OCI-LY7 (cell line): Measurements from ENCODE around the gene ELOVL6. TPM values are rescaled to one million over a fixed set of nuclear protein-coding genes. Genes with fewer than 3 reads are reported as not detected.

ENCODE experiments used
- BruUV-seq: library from RNA; stranded (reverse); fragments of 400-500 nt; replicated peaks from 2 replicates; lab custom pipeline; 2021; lab: Mats Ljungman, UMichigan
- CTCF ChIA-PET: fragments of 300-600 bp; sonication (Branson Sonifier 250); formaldehyde crosslinking; loops from one replicate; lab custom pipeline; 2022; ENCODE audit warnings: antibody characterized with exemption; ENCODE audit not compliant: unreplicated experiment; lab: Charles Lee
- POLR2A ChIA-PET: fragments of 300-600 bp; sonication (Branson Sonifier 250); formaldehyde crosslinking; loops from one replicate; lab custom pipeline; 2022; ENCODE audit warnings: antibody characterized with exemption; lab: Charles Lee
- DNase-seq: peaks from one replicate; pipeline ENCODE4 v3.0.0-alpha.2; 2015; ENCODE audit warnings: low spot score
- H2AFZ ChIP-seq: fragments of 200-600 bp; sonication (generic), shearing (Covaris generic); 2 replicates; pipeline ENCODE4 v1.6.1; 2014; ENCODE audit warnings: mild to moderate bottlenecking, antibody characterized with exemption, low read length, moderate library complexity
- H3K27ac ChIP-seq: fragments of 200-600 bp; sonication (generic); 2 replicates; pipeline ENCODE4 v1.5.1; 2014; ENCODE audit warnings: mixed run types, low read depth, mild to moderate bottlenecking, moderate library complexity, low read length, inconsistent platforms; ENCODE audit not compliant: poor library complexity, severe bottlenecking
- H3K36me3 ChIP-seq: fragments of 200-600 bp; sonication (generic); 2 replicates; pipeline ENCODE4 v1.6.1; 2014; ENCODE audit warnings: mild to moderate bottlenecking, antibody characterized with exemption, low read length, moderate library complexity, mixed read lengths; ENCODE audit not compliant: insufficient read depth
- H3K4me1 ChIP-seq: fragments of 200-600 bp; sonication (generic); 2 replicates; pipeline ENCODE4 v1.5.1; 2014; ENCODE audit warnings: mild to moderate bottlenecking, low read length; ENCODE audit not compliant: insufficient read depth, poor library complexity, severe bottlenecking
- H3K4me2 ChIP-seq: fragments of 200-600 bp; sonication (generic); 2 replicates; pipeline ENCODE4 v1.6.1; 2014; ENCODE audit warnings: mild to moderate bottlenecking, low read length
- H3K4me3 ChIP-seq: fragments of 200-600 bp; sonication (generic); 2 replicates; pipeline ENCODE4 v1.5.1; 2014; ENCODE audit warnings: mild to moderate bottlenecking, low read depth, low read length; ENCODE audit not compliant: poor library complexity, severe bottlenecking
- H3K79me2 ChIP-seq: fragments of 200-600 bp; sonication (generic); 2 replicates; pipeline ENCODE4 v1.6.1; 2016; ENCODE audit warnings: low read depth, mild to moderate bottlenecking, low read length, moderate library complexity, mixed read lengths; ENCODE audit not compliant: insufficient read depth
- H3K9me2 ChIP-seq: fragments of 200-600 bp; sonication (generic); 2 replicates; pipeline ENCODE4 v1.6.1; 2016; ENCODE audit warnings: mild to moderate bottlenecking, low read length, mixed read lengths; ENCODE audit not compliant: insufficient read depth
- H3K9me3 ChIP-seq: fragments of 200-600 bp; sonication (generic); 2 replicates; pipeline ENCODE4 v1.6.1; 2014; ENCODE audit warnings: mild to moderate bottlenecking, mixed run types, low read length, mixed read lengths
- H4K20me1 ChIP-seq: fragments of 200-600 bp; sonication (generic); 2 replicates; pipeline ENCODE4 v1.6.1; 2014; ENCODE audit warnings: mild to moderate bottlenecking, antibody characterized with exemption, low read length, moderate library complexity, mixed read lengths; ENCODE audit not compliant: insufficient read depth
- CTCF ChIP-seq: fragments of 200-600 bp; sonication (generic); conservative IDR thresholded peaks from 2 replicates; pipeline ENCODE4 v1.5.1; 2014; ENCODE audit warnings: mild to moderate bottlenecking, antibody characterized with exemption, low read length, moderate library complexity, mixed read lengths
- EZH2phosphoT487 ChIP-seq: fragments of 200-600 bp; sonication (generic); IDR thresholded peaks from 2 replicates; pipeline ENCODE4 v1.6.1; 2018; ENCODE audit warnings: low read depth, borderline replicate concordance, mild to moderate bottlenecking, mixed run types, antibody characterized with exemption, low read length, moderate library complexity, mixed read lengths
- intact Hi-C: fragments of 100-400 bp; cut with micrococcal nuclease; formaldehyde crosslinking; loops from one replicate; pipeline ENCODE4 v1.10.0; 2022; ENCODE audit not compliant: unreplicated experiment
- total RNA-seq, 2 experiments: library from RNA; depleted of rRNA in 1 of 2; stranded (reverse); fragments of >200 nt in 1 of 2; shearing (Covaris generic) in 1 of 2; gene quantifications; 2 replicates each; pipeline ENCODE4 v1.2.3, GENCODE V29; 2014 to 2022

ELOVL6 gene
- total RNA-seq, 2 experiments from 2014 or later = 14.5 to 45.5 TPM

- intact Hi-C loops = no loop called here
- Histone ChIP-seq H3K79me2 (no peaks in the 10 kb centered on the region), H3K9me2 (no peaks in the 10 kb centered on the region), H3K4me2 (no peak overlapping the region), H3K27ac (no peak overlapping the region), H3K4me1 (peaks cover 20% of the 10 kb centered on the region), H3K9me3 (no peaks in the 10 kb centered on the region), H3K4me3 (no peak overlapping the region), H3K36me3 (no peaks in the 10 kb centered on the region), H2AFZ (no peak overlapping the region), H4K20me1 (no peaks in the 10 kb centered on the region)
- BruUV-seq = no TSS peak
- ChIA-PET CTCF (no interaction called here), POLR2A (interaction anchor here (2.4 kb wide), 1 partner anchor 10 kb away, joined by 8 read pairs; no protein-coding TSS in a partner anchor)
- no peak for TF ChIP-seq CTCF
- TF ChIP-seq EZH2phosphoT487 = no peak
- DNase-seq = peak; percentile 25
Measured at GRCh38 chr4:110088670-110089069, 109.7 kb downstream of the ELOVL6 start.

- Histone ChIP-seq H3K36me3 (no peaks in the 10 kb centered on the region; the same call in 1 of the 2 replicates), H3K9me3 (no peaks in the 10 kb centered on the region), H3K4me2 (no peak overlapping the region), H4K20me1 (no peaks in the 10 kb centered on the region), H3K27ac (no peak overlapping the region), H3K4me1 (peaks cover 14% of the 10 kb centered on the region), H3K79me2 (no peaks in the 10 kb centered on the region), H3K4me3 (no peak overlapping the region), H2AFZ (no peak overlapping the region), H3K9me2 (no peaks in the 10 kb centered on the region)
- no peak for DNase-seq
- CTCF ChIA-PET = no interaction called here
- POLR2A ChIA-PET = interaction anchor here (0.9 to 2.4 kb wide), 2 partner anchors 9 to 11 kb away, joined by 3 to 8 read pairs; no protein-coding TSS in a partner anchor
- BruUV-seq = no TSS peak
- TF ChIP-seq CTCF = no peak
- no peak for TF ChIP-seq EZH2phosphoT487
- intact Hi-C loops = no loop called here
Measured at GRCh38 chr4:110087070-110087708, 111.2 kb downstream of the ELOVL6 start.

DNA sequence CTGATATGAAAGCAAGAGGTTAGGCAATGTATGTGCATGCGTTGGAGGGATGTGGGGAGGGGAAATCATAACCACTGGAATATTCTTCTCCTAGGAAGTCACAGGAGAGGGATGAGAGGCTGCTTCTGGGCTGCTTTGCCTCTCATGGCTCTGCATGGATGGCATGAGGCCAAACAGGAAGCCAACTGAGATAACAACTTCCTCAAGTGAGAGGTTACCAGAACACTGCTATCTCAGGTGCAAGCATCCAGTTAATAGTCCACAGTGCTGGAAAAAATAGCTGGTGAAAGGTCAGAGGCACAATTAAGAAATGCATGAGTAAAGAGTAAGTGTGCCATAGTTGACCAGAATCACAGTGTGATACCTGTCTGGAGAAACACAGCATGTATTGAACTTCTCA is 113.3 kb downstream of the ELOVL6 start:
- CTCF ChIA-PET = no interaction called here

More for the DNA sequence above, 113.3 kb downstream of the ELOVL6 start:
- Histone ChIP-seq H4K20me1 (no peaks in the 10 kb centered on the region), H3K9me2 (no peaks in the 10 kb centered on the region), H3K9me3 (no peaks in the 10 kb centered on the region), H2AFZ (no peak overlapping the region), H3K27ac (no peak overlapping the region), H3K4me3 (no peak overlapping the region), H3K79me2 (no peaks in the 10 kb centered on the region), H3K4me1 (peaks cover 14% of the 10 kb centered on the region), H3K36me3 (no peaks in the 10 kb centered on the region; the same call in 1 of the 2 replicates), H3K4me2 (no peak overlapping the region; the same call in 1 of the 2 replicates)
- no TSS peak for BruUV-seq
- TF ChIP-seq CTCF = no peak
- no peak for TF ChIP-seq EZH2phosphoT487
- DNase-seq = peak; percentile 35
- POLR2A ChIA-PET = no interaction called here
- intact Hi-C loops = no loop called here
